Sigmoid colon (tissue), 7 donors: Measurements from ENCODE around the gene MMD2. TPM values are rescaled to one million over a fixed set of nuclear protein-coding genes. Genes with fewer than 3 reads are reported as not detected.

Experiments used
- DNase-seq: peaks from one replicate; pipeline ENCODE4 v3.0.0-alpha.2; 2019
- H3K27ac ChIP-seq, 4 donors: fragments of 200-600 bp; sonication (generic); one replicate each; pipeline ENCODE4 v1.5.1; 2016 to 2019; ENCODE audit warnings: mild to moderate bottlenecking in 1 of 4
- H3K27me3 ChIP-seq, 3 donors: fragments of 200-600 bp; sonication (generic); one replicate each; pipeline ENCODE4 v1.5.1; 2019; ENCODE audit warnings: mild to moderate bottlenecking in 1 of 3
- H3K36me3 ChIP-seq, 4 donors: fragments of 200-600 bp; sonication (generic); one replicate each; pipeline ENCODE4 v1.5.1; 2016 to 2019
- H3K4me1 ChIP-seq, 4 donors: fragments of 200-600 bp; sonication (generic); one replicate each; pipeline ENCODE4 v1.5.1; 2017 to 2019
- H3K4me3 ChIP-seq, 4 donors: fragments of 200-600 bp; sonication (generic); one replicate each; pipeline ENCODE4 v1.5.1; 2017 to 2019; ENCODE audit warnings: mild to moderate bottlenecking in 2 of 4, moderate library complexity in 1 of 4
- H3K9me3 ChIP-seq, 4 donors: fragments of 200-600 bp in 3 of 4; sonication (generic) in 3 of 4; one replicate each; pipeline versions ENCODE4 v1.5.1 to v1.6.1; 2013 to 2019
- EP300 ChIP-seq, 4 donors: sonication (generic); formaldehyde crosslinking; IDR thresholded peaks; one replicate each; pipeline ENCODE4 v1.6.1; 2017; ENCODE audit warnings: antibody characterized with exemption in 4 of 4
- POLR2A ChIP-seq, 2 donors: fragments of 450-650 bp; IDR thresholded peaks; one replicate each; pipeline ENCODE4 v1.6.1; 2016; ENCODE audit warnings: antibody characterized with exemption in 2 of 2, mild to moderate bottlenecking in 2 of 2, moderate library complexity in 2 of 2
- POLR2AphosphoS5 ChIP-seq, 4 donors: sonication (generic); formaldehyde crosslinking; IDR thresholded peaks; one replicate each; pipeline ENCODE4 v1.6.1; 2017; ENCODE audit warnings: antibody characterized with exemption in 4 of 4
- WGBS, 2 donors: extraction: QIAGEN DNeasy Blood & Tissue Kit; methylation state at CpG; one replicate each; pipeline ENCODE4 v1.1.7; 2013; 5-methylcytosine and 5-hydroxymethylcytosine counted together
- intact Hi-C: fragments of 100-400 bp; cut with DNase I; formaldehyde crosslinking; loops from one replicate; pipeline ENCODE4 v1.15.1; 2023
- polyA plus RNA-seq, 3 donors: library from polyadenylated mRNA; stranded (reverse); fragments of 200-250 nt; gene quantifications; one replicate each; pipeline ENCODE4 v1.2.3, GENCODE V29; 2013
- total RNA-seq, 4 donors: library from RNA; depleted of rRNA; stranded (reverse); fragments of >200 nt; gene quantifications; one replicate each; pipeline ENCODE4 v1.1.0, GENCODE V29; 2016
- TF ChIP-seq, protein P1 (sequence below), 4 experiments: fragments of 450-650 bp in 3 of 4; fragments of 200-600 bp in 1 of 4; IDR thresholded peaks; one replicate each; pipeline ENCODE4 v1.5.1; 2016 to 2019; ENCODE audit warnings: antibody characterized with exemption in 4 of 4, mild to moderate bottlenecking in 3 of 4, moderate library complexity in 2 of 4
- donor health status: healthy with polysubstance abuse.
- donor health status: Bipolar disorder and iron deficiency.
- donor health status: healthy.

MMD2 gene
- total and polyA plus RNA-seq, 7 donors = 0.13 to 0.71 TPM; not detected in 5

- TF ChIP-seq, protein P1, sequence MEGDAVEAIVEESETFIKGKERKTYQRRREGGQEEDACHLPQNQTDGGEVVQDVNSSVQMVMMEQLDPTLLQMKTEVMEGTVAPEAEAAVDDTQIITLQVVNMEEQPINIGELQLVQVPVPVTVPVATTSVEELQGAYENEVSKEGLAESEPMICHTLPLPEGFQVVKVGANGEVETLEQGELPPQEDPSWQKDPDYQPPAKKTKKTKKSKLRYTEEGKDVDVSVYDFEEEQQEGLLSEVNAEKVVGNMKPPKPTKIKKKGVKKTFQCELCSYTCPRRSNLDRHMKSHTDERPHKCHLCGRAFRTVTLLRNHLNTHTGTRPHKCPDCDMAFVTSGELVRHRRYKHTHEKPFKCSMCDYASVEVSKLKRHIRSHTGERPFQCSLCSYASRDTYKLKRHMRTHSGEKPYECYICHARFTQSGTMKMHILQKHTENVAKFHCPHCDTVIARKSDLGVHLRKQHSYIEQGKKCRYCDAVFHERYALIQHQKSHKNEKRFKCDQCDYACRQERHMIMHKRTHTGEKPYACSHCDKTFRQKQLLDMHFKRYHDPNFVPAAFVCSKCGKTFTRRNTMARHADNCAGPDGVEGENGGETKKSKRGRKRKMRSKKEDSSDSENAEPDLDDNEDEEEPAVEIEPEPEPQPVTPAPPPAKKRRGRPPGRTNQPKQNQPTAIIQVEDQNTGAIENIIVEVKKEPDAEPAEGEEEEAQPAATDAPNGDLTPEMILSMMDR (IDR thresholded peaks at IDR 0.05) = no peak
- TF ChIP-seq POLR2AphosphoS5 (IDR thresholded peaks at IDR 0.05) (no peak), EP300 (IDR thresholded peaks at IDR 0.05) (no peak), POLR2A (IDR thresholded peaks at IDR 0.05) (no peak)
- Histone ChIP-seq H3K27ac (no peak overlapping the region), H3K4me1 (no peaks in the 10 kb centered on the region), H3K36me3 (peaks cover 0 to 56% (median 20%) of the 10 kb centered on the region in 4 donors), H3K4me3 (no peak overlapping the region), H3K9me3 (no peaks in the 10 kb centered on the region), H3K27me3 (no peaks in the 10 kb centered on the region)
- WGBS, 2 donors = 93% methylated on average over 5 of the region's 5 CpGs
- no peak for DNase-seq
- intact Hi-C loops = no loop called here
Observed at GRCh38 chr7:4999369-4999950, 40.5 kb upstream of the MMD2 start.

DNA sequence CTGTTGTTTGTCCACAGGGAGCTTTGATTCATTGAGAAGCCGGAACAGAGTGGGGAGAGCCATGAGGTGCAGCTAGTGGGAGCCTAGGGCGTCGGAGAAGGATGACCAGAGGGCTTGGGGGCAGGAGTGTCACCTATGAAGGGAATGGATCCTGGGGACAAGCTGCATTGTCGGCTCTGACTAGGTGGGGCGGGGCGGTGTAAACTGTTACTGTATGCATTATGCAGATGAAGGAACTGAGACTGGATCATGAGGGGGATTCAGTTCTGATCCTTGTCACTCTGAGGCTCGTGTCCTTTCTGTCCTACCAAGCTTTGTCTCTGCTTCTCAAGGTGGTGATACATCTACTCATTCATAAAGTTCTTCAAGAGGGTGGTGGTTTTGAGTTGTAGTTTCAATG, 39.9 kb upstream of the MMD2 start:
- no peak overlapping the region for H3K27ac ChIP-seq
- H3K4me3 ChIP-seq = no peak overlapping the region
- TF ChIP-seq EP300 (IDR thresholded peaks at IDR 0.05) (no peak), POLR2AphosphoS5 (IDR thresholded peaks at IDR 0.05) (no peak), POLR2A (IDR thresholded peaks at IDR 0.05) (no peak)
- TF ChIP-seq, protein P1 (IDR thresholded peaks at IDR 0.05) = no peak
- H3K4me1 ChIP-seq = no peaks in the 10 kb centered on the region
- peaks cover 0 to 62% (median 23%) of the 10 kb centered on the region in 4 donors for H3K36me3 ChIP-seq
- H3K27me3 ChIP-seq = no peaks in the 10 kb centered on the region
- 94% methylated on average over 7 of the region's 7 CpGs for WGBS, 2 donors
- intact Hi-C loops = no loop called here
- no peak for DNase-seq
- no peaks in the 10 kb centered on the region for H3K9me3 ChIP-seq

- 92 to 94% methylated on average over 3 of the region's 3 CpGs for WGBS, 2 donors
- DNase-seq = no peak
- Histone ChIP-seq H3K27me3 (no peaks in the 10 kb centered on the region), H3K36me3 (peaks cover 0 to 68% (median 29%) of the 10 kb centered on the region in 4 donors), H3K4me3 (no peak overlapping the region), H3K9me3 (no peaks in the 10 kb centered on the region), H3K4me1 (no peaks in the 10 kb centered on the region), H3K27ac (no peak overlapping the region)
- TF ChIP-seq EP300 (IDR thresholded peaks at IDR 0.05) (no peak), POLR2A (IDR thresholded peaks at IDR 0.05) (no peak)
- TF ChIP-seq, protein P1 (IDR thresholded peaks at IDR 0.05) = no peak
- intact Hi-C loops = no loop called here
Observed at GRCh38 chr7:4998244-4998643, 39.3 kb upstream of the MMD2 start.

GRCh38 chr7:4996696-4997222, 37.8 kb upstream of the MMD2 start:
- intact Hi-C loops = no loop called here
- DNase-seq = no peak
- no peaks in the 10 kb centered on the region for H3K4me1 ChIP-seq
- no peak overlapping the region for H3K4me3 ChIP-seq
- no peak overlapping the region for H3K27ac ChIP-seq
- no peaks in the 10 kb centered on the region for H3K27me3 ChIP-seq
- TF ChIP-seq, protein P1 (IDR thresholded peaks at IDR 0.05) = no peak
- no peak for TF ChIP-seq POLR2A (IDR thresholded peaks at IDR 0.05)
- TF ChIP-seq EP300 (IDR thresholded peaks at IDR 0.05) = no peak
- no peak for TF ChIP-seq POLR2AphosphoS5 (IDR thresholded peaks at IDR 0.05)
- no peaks in the 10 kb centered on the region for H3K9me3 ChIP-seq
- WGBS, 2 donors = 83 to 92% methylated on average over 7 of the region's 7 CpGs
- H3K36me3 ChIP-seq = peaks cover 0 to 76% (median 27%) of the 10 kb centered on the region in 4 donors
